HepG2 (cell line): ENCODE results near the gene ARMH4. TPM values are rescaled to one million over a fixed set of nuclear protein-coding genes. Genes with fewer than 3 reads are reported as not detected.

Experiments used
- ATAC-seq: fragments of 200-7000 bp; cut with Tn5 transposase; 3 replicates; pipeline ENCODE4 v1.9.1; 2020; ENCODE audit warnings: mild to moderate bottlenecking, moderate library complexity
- BruUV-seq: library from RNA; stranded (reverse); fragments of 400-500 nt; replicated peaks from 2 replicates; lab custom pipeline; 2021; lab: Mats Ljungman, UMichigan
- CTCF ChIA-PET: fragments of 300-600 bp; formaldehyde crosslinking; extraction: SDS; loops from one replicate; lab custom pipeline; 2021; ENCODE audit warnings: low total read pairs, inconsistent platforms, low intra/inter-chr PET ratio; lab: Yijun Ruan, JAX
- POLR2A ChIA-PET: fragments of 350-600 bp; sonication (Branson Sonifier 250); formaldehyde crosslinking; loops from one replicate; lab custom pipeline; 2020; ENCODE audit warnings: antibody characterized with exemption, inconsistent platforms; lab: Yijun Ruan, JAX
- DNase-seq: peaks from one replicate; pipeline ENCODE4 v3.0.0-alpha.2; 2015; ENCODE audit warnings: low spot score
- FAIRE-seq: peaks from 3 replicates; lab custom pipeline; 2011; peaks lifted over from hg19 to GRCh38; lab: Jason Lieb, UNC
- H2AFZ ChIP-seq: one replicate; pipeline ENCODE4 v1.6.1; 2011; ENCODE audit warnings: low read length, inconsistent platforms
- H3K27ac ChIP-seq: fragments of 300-600 bp; 3 replicates; pipeline ENCODE4 v1.8.0; 2011; ENCODE audit warnings: mixed run types, mild to moderate bottlenecking, mixed read lengths, low read length, inconsistent platforms; ENCODE audit not compliant: insufficient read depth; ENCODE audit errors: extremely low read length
- H3K27me3 ChIP-seq, 2 experiments: fragments of 200-600 bp in 1 of 2; 2 replicates in 1 of 2; 3 replicates in 1 of 2; pipeline versions ENCODE4 v1.6.0 to v1.8.0; 2011; ENCODE audit warnings: low read length in 2 of 2, mild to moderate bottlenecking in 2 of 2, moderate library complexity in 2 of 2, inconsistent platforms in 1 of 2; ENCODE audit not compliant: insufficient read depth in 2 of 2, control insufficient read depth in 1 of 2
- H3K36me3 ChIP-seq, 2 experiments: fragments of 200-600 bp in 1 of 2; replicated peaks in 1 of 2; 2 replicates in 1 of 2; 3 replicates in 1 of 2; pipeline versions ENCODE4 v1.5.1 to v1.8.0; 2011; ENCODE audit warnings: low read length in 2 of 2, inconsistent platforms in 1 of 2; ENCODE audit not compliant: insufficient read depth in 2 of 2, control insufficient read depth in 1 of 2
- H3K4me1 ChIP-seq: 2 replicates; pipeline ENCODE4 v1.5.1; 2012; ENCODE audit warnings: low read length, inconsistent platforms; ENCODE audit not compliant: insufficient read depth
- H3K4me2 ChIP-seq: 2 replicates; pipeline ENCODE4 v1.6.0; 2011; ENCODE audit warnings: low read depth, low read length, inconsistent platforms
- H3K4me3 ChIP-seq, 3 experiments: fragments of 200-600 bp in 1 of 3; sonication (generic), shearing (Covaris generic) in 1 of 3; replicated peaks in 1 of 3; 2 replicates each; pipeline ENCODE4 v1.5.1; 2011 to 2016; ENCODE audit warnings: low read length in 3 of 3, inconsistent platforms in 2 of 3, low read depth in 2 of 3, mild to moderate bottlenecking in 2 of 3, control low read depth in 1 of 3, mixed read lengths in 1 of 3; ENCODE audit not compliant: insufficient read depth in 1 of 3
- H3K79me2 ChIP-seq: one replicate; pipeline ENCODE4 v1.6.1; 2011; ENCODE audit warnings: low read length, inconsistent platforms; ENCODE audit not compliant: insufficient read depth
- H3K9ac ChIP-seq: 2 replicates; pipeline ENCODE4 v1.6.0; 2011; ENCODE audit warnings: mild to moderate bottlenecking, low read depth, low read length, inconsistent platforms; ENCODE audit not compliant: insufficient read depth
- H3K9me3 ChIP-seq: 2 replicates; pipeline ENCODE4 v1.5.1; 2012; ENCODE audit warnings: mild to moderate bottlenecking, low read length
- H4K20me1 ChIP-seq: 2 replicates; pipeline ENCODE4 v1.6.0; 2011; ENCODE audit warnings: inconsistent platforms, mild to moderate bottlenecking, low read length, moderate library complexity; ENCODE audit not compliant: insufficient read depth
- EHMT2 ChIP-seq: fragments of 200-600 bp; sonication (generic); IDR thresholded peaks from 2 replicates; pipeline ENCODE4 v1.7.0; 2017; ENCODE audit warnings: antibody characterized with exemption, low read depth, low read length, borderline replicate concordance
- HNRNPH1 ChIP-seq: fragments of 200-400 bp; formaldehyde crosslinking; optimal IDR thresholded peaks from 2 replicates; pipeline ENCODE3; 2017; ENCODE audit warnings: mild to moderate bottlenecking, low read depth, low read length
- HNRNPUL1 ChIP-seq: fragments of 200-400 bp; formaldehyde crosslinking; IDR thresholded peaks from 2 replicates; pipeline ENCODE4 v1.6.1; 2017; ENCODE audit warnings: low read depth, mild to moderate bottlenecking, low read length, moderate library complexity
- HOXD1 ChIP-seq: sonication (generic); formaldehyde crosslinking; IDR thresholded peaks from 2 replicates; pipeline ENCODE4 v1.5.0; 2020; ENCODE audit warnings: missing genetic modification reagents
- IKZF4 ChIP-seq: sonication (generic); formaldehyde crosslinking; IDR thresholded peaks from 2 replicates; pipeline ENCODE4 v1.5.1; 2020; ENCODE audit warnings: borderline replicate concordance, mild to moderate bottlenecking, low read depth, missing genetic modification reagents; ENCODE audit errors: not compliant biosample characterization
- KLF6 ChIP-seq: IDR thresholded peaks from 2 replicates; pipeline ENCODE4 v1.8.0; 2016; ENCODE audit warnings: missing biosample characterization, missing genetic modification reagents
- NR2F2 ChIP-seq: IDR thresholded peaks from 2 replicates; pipeline ENCODE4 v1.6.1; 2012; ENCODE audit warnings: low read depth, inconsistent platforms, borderline replicate concordance
- ONECUT2 ChIP-seq: sonication (generic); formaldehyde crosslinking; IDR thresholded peaks from 2 replicates; pipeline ENCODE4 v1.4.0; 2020; ENCODE audit warnings: missing genetic modification reagents
- THYN1 ChIP-seq: sonication (generic); formaldehyde crosslinking; IDR thresholded peaks from 2 replicates; pipeline ENCODE4 v1.8.1; 2023; ENCODE audit warnings: low read depth, mild to moderate bottlenecking, moderate library complexity, missing genetic modification reagents, borderline replicate concordance
- TMF1 ChIP-seq: sonication (generic); formaldehyde crosslinking; IDR thresholded peaks from 2 replicates; pipeline ENCODE4 v1.8.1; 2022; ENCODE audit warnings: low read depth, missing genetic modification reagents
- ZBTB40 ChIP-seq, 2 experiments: fragments of 450-650 bp in 1 of 2; sonication (generic) in 1 of 2; formaldehyde crosslinking in 1 of 2; IDR thresholded peaks; 2 replicates each; pipeline versions ENCODE4 v1.6.1 to v1.8.0; 2016 to 2022; ENCODE audit warnings: antibody characterized with exemption in 1 of 2, mild to moderate bottlenecking in 1 of 2, missing genetic modification reagents in 1 of 2
- ZFP62 ChIP-seq: sonication (generic); formaldehyde crosslinking; IDR thresholded peaks from 2 replicates; pipeline ENCODE4 v1.4.0; 2020; ENCODE audit warnings: missing genetic modification reagents
- ZNF276 ChIP-seq: sonication (generic); formaldehyde crosslinking; IDR thresholded peaks from 2 replicates; pipeline ENCODE4 v1.4.0; 2020; ENCODE audit warnings: mild to moderate bottlenecking, low read depth, missing genetic modification reagents
- ZNF570 ChIP-seq: sonication (generic); formaldehyde crosslinking; IDR thresholded peaks from 2 replicates; pipeline ENCODE4 v1.4.0; 2020; ENCODE audit warnings: mild to moderate bottlenecking, missing genetic modification reagents, borderline replicate concordance
- WGBS: methylation state at CpG from one replicate; pipeline ENCODE4 v1.1.6; 2017; ENCODE audit warnings: low lambda C conversion rate; 5-methylcytosine and 5-hydroxymethylcytosine counted together
- in situ Hi-C: cut with HindIII; loops from 2 replicates; pipeline ENCODE4 v1.10.0; 2017; ENCODE audit warnings: low pct_unique_long_range_greater_than_20kb; ENCODE audit not compliant: extremely low pct_ligation_motif_present
- intact Hi-C: fragments of 100-400 bp; cut with micrococcal nuclease; formaldehyde crosslinking; loops from one replicate; pipeline ENCODE4 v1.10.0; 2022; ENCODE audit not compliant: unreplicated experiment
- polyA plus RNA-seq, 8 experiments: library from polyadenylated mRNA; depleted of rRNA in 3 of 8; stranded (reverse) in 7 of 8; unstranded in 1 of 8; fragments of >200 nt; fragmentation: Illumina TruSeq in 4 of 8; extraction: Trizol in 4 of 8; gene quantifications; 2 replicates each; pipeline versions ENCODE4 v1.2.1 to v1.2.3, GENCODE V29; 2011 to 2016; ENCODE audit warnings: low read depth in 4 of 8, missing spikeins in 1 of 8, mixed read lengths in 1 of 8; ENCODE audit not compliant: insufficient read depth in 1 of 8
- total RNA-seq, 5 experiments: library from RNA; depleted of rRNA; stranded (reverse); fragments of >200 nt; fragmentation: Illumina TruSeq; extraction: Trizol; gene quantifications; 2 replicates each; pipeline ENCODE4 v1.2.3, GENCODE V29; 2016; ENCODE audit warnings: low read depth in 1 of 5

The ARMH4 gene
- total and polyA plus RNA-seq, 2 of the 13 experiments (the other 11 are each of a cell fraction or from before 2014, with no cell fraction given): 0.02 to 0.18 TPM

DNA sequence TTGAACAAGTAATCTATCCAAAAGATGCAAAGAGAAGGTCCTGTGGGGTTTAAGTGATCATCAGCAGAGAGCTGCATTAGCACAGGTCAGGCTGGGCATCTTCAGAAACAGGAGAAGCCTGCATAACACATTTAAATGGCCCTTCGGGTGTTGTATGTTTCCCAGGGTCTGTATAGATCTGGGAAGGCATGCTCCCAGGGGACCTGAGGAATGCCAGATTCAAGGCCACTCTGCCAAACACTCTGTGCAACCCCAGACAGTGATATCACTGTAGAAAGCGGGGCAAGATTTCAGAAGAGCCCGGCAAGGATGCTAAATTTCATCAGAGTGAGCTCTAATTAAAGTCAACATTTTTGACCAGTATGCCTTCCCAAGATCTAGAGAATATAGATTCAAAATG is 92.9 kb downstream of the ARMH4 start:
- POLR2A ChIA-PET: no interaction called here
- BruUV-seq: no TSS peak
- intact Hi-C loops (no loop called here), in situ Hi-C loops (no loop called here)
- no peak overlapping the region for H3K27ac ChIP-seq
- ATAC-seq: no peak
- FAIRE-seq: no peak
- H2AFZ ChIP-seq: no peak overlapping the region
- CTCF ChIA-PET: no interaction called here
- H3K4me3 ChIP-seq: no peak overlapping the region
- WGBS: 6% methylated on average over 2 of the region's 3 CpGs
- DNase-seq: no peak
- H3K79me2 ChIP-seq: no peaks in the 10 kb centered on the region
- H3K9ac ChIP-seq: no peak overlapping the region
- 0 out of 5 replicates have a peak, but pooled peaks cover 0 to 3% of the 10 kb centered on the region in 2 experiments for H3K27me3 ChIP-seq
- no peak overlapping the region for H3K4me2 ChIP-seq
- no peaks in the 10 kb centered on the region for H4K20me1 ChIP-seq
- no peaks in the 10 kb centered on the region for H3K4me1 ChIP-seq
- no peaks in the 10 kb centered on the region for H3K36me3 ChIP-seq
- H3K9me3 ChIP-seq: no peaks in the 10 kb centered on the region
- TF ChIP-seq ONECUT2 (CRISPR knock-in tag): no peak
- no peak for TF ChIP-seq KLF6 (CRISPR knock-in tag)
- no peak for TF ChIP-seq IKZF4 (CRISPR knock-in tag)
- no peak for TF ChIP-seq HNRNPUL1
- TF ChIP-seq THYN1 (CRISPR knock-in tag): no peak
- no peak for TF ChIP-seq EHMT2
- no peak for TF ChIP-seq ZBTB40 (IDR thresholded peaks at IDR 0.05)
- TF ChIP-seq ZBTB40 (CRISPR knock-in tag; IDR thresholded peaks at IDR 0.05): no peak
- no peak for TF ChIP-seq NR2F2
- no peak for TF ChIP-seq HOXD1 (CRISPR knock-in tag)
- TF ChIP-seq ZFP62: no peak
- no peak for TF ChIP-seq TMF1
- no peak for TF ChIP-seq HNRNPH1
- no peak for TF ChIP-seq ZNF276 (CRISPR knock-in tag)
- TF ChIP-seq ZNF570 (CRISPR knock-in tag): no peak
